Tracheal epithelial cell (primary cell): Measurements from ENCODE around the gene CLDN1. TPM values are rescaled to one million over a fixed set of nuclear protein-coding genes. Genes with fewer than 3 reads are reported as not detected.

Experiments used
- total RNA-seq: library from RNA; depleted of rRNA; stranded (reverse); fragments of >200 nt; gene quantifications from 2 replicates; pipeline ENCODE4 v1.2.1, GENCODE V29; 2014

Gene CLDN1
- total RNA-seq: 24.5 and 226 TPM in 2 replicates

GRCh38 chr3:190321789-190322603 is at the start of gene CLDN1:
CLDN1 (minus strand) TSS chr3:190322446; CDS start chr3:190322206, 240 bp downstream.

Other genes starting within 250 kb of the CLDN1 start
- gene P3H2, start 201.5 kb downstream of the CLDN1 start, total RNA-seq: 9.0 and 18.1 TPM in 2 replicates
- 1.3 and 10.4 TPM in 2 replicates for gene CLDN16, start 65.7 kb upstream of the CLDN1 start, total RNA-seq
- gene TMEM207, start 127.5 kb upstream of the CLDN1 start, total RNA-seq: not detected in 2 replicates
- 42.4 and 43.1 TPM in 2 replicates for gene IL1RAP, start 191.6 kb upstream of the CLDN1 start, total RNA-seq